GM12892 (cell line): ENCODE measurements around the gene CDH13.

ENCODE experiments used
- POLR2A ChIP-seq: IDR thresholded peaks from 2 replicates; pipeline ENCODE4 v1.6.1; 2011; ENCODE audit warnings: low read depth, low read length, control low read depth
- POLR2AphosphoS5 ChIP-seq: IDR thresholded peaks from 2 replicates; pipeline ENCODE4 v1.6.1; 2011; ENCODE audit warnings: low read depth, low read length, control low read depth

GRCh38 chr16:82796047-82796446 lies 169.3 kb downstream of the CDH13 start:
- TF ChIP-seq POLR2AphosphoS5 (no peak), POLR2A (no peak)
